ENCODE results near the gene STRIT1. TPM values are rescaled to one million over a fixed set of nuclear protein-coding genes. Genes with fewer than 3 reads are reported as not detected.

The STRIT1 gene
- total and polyA plus RNA-seq, 10 of the 15 experiments (the other 5 are each of a cell fraction or from before 2014, with no cell fraction given): not detected

DNA sequence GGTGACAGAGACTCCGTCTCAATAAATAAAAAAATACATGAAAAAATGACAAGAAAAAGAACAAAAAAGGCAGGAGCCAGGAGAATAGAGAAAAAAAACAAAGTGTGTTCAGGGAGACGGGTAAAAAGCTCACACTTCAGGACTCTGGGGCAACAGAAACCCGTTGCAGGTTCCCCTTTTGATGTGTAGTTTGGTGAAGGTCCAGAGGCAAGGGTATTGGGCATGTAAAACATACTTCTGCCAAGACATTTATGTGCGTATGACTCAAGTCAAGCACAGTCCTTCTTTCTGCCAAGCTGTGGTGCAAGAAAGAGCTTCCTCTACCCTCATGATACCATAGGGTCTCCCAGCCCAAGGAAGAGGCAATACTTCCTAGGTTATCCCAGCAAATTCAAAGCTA is 33.4 kb upstream of the STRIT1 start (continued):
- TF ChIP-seq STAT1 (conservative IDR thresholded peaks at IDR 0.05) (no peak), ZBED1 (IDR thresholded peaks at IDR 0.05; ENCODE audit: borderline replicate concordance) (no peak), EP300 (IDR thresholded peaks at IDR 0.05; ENCODE audit: borderline replicate concordance in 1 of 2, control insufficient read depth in 1 of 2, low read depth in 2 of 2, low read length in 2 of 2) (no peak), CBX3 (IDR thresholded peaks at IDR 0.05; ENCODE audit: borderline replicate concordance, low read depth) (no peak)
- TF ChIP-seq, protein P1, sequence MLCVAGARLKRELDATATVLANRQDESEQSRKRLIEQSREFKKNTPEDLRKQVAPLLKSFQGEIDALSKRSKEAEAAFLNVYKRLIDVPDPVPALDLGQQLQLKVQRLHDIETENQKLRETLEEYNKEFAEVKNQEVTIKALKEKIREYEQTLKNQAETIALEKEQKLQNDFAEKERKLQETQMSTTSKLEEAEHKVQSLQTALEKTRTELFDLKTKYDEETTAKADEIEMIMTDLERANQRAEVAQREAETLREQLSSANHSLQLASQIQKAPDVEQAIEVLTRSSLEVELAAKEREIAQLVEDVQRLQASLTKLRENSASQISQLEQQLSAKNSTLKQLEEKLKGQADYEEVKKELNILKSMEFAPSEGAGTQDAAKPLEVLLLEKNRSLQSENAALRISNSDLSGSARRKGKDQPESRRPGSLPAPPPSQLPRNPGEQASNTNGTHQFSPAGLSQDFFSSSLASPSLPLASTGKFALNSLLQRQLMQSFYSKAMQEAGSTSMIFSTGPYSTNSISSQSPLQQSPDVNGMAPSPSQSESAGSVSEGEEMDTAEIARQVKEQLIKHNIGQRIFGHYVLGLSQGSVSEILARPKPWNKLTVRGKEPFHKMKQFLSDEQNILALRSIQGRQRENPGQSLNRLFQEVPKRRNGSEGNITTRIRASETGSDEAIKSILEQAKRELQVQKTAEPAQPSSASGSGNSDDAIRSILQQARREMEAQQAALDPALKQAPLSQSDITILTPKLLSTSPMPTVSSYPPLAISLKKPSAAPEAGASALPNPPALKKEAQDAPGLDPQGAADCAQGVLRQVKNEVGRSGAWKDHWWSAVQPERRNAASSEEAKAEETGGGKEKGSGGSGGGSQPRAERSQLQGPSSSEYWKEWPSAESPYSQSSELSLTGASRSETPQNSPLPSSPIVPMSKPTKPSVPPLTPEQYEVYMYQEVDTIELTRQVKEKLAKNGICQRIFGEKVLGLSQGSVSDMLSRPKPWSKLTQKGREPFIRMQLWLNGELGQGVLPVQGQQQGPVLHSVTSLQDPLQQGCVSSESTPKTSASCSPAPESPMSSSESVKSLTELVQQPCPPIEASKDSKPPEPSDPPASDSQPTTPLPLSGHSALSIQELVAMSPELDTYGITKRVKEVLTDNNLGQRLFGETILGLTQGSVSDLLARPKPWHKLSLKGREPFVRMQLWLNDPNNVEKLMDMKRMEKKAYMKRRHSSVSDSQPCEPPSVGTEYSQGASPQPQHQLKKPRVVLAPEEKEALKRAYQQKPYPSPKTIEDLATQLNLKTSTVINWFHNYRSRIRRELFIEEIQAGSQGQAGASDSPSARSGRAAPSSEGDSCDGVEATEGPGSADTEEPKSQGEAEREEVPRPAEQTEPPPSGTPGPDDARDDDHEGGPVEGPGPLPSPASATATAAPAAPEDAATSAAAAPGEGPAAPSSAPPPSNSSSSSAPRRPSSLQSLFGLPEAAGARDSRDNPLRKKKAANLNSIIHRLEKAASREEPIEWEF (IDR thresholded peaks at IDR 0.05; ENCODE audit: insufficient replicate concordance, low read depth, low read length): no peak

DNA sequence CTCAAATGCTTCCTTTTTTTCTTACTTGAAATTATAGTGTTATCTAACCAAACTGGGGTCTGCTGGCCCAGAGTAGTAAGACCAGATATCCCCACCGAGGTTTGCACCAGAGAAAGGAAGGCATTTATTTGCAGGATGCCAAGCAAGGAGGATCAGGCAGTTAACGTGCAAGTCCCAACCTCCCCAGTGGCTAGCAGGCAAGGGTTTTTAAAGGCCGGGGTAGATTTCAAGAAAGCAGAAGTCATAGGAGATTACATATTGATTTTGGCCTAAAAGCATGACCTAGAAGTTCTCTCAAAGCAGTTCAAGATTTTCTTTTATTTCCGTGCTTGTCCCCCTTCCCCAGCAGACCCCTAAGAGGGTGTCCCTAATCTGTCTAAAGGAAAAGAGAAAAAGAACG is 32.8 kb upstream of the STRIT1 start:
- POLR2A ChIA-PET: no interaction called here
- intact Hi-C loops (cut with micrococcal nuclease; ENCODE audit: unreplicated experiment) (loop anchor here (10.0 kb wide), 1 partner anchor 641 kb away; no protein-coding TSS in a partner anchor), in situ Hi-C loops (cut with MboI) (loop anchor here (10.0 kb wide), 1 partner anchor 1001 kb away; the partner anchor contains the start of gene DHX36)
- no peak for ATAC-seq
- Histone ChIP-seq H3K36me3 (ENCODE audit: control insufficient read depth in 2 of 2, insufficient read depth in 2 of 2, low read length in 1 of 2) (no peaks in the 10 kb centered on the region), H3K4me1 (ENCODE audit: control insufficient read depth, insufficient read depth, low read length) (no peaks in the 10 kb centered on the region), H3K4me2 (ENCODE audit: control insufficient read depth, insufficient read depth) (no peak overlapping the region), H3K9ac (ENCODE audit: control insufficient read depth, insufficient read depth, low read length) (no peak overlapping the region), H3K27ac (ENCODE audit: control insufficient read depth, insufficient read depth) (no peak overlapping the region), H3K27me3 (replicated peaks in 1 of 2; ENCODE audit: control insufficient read depth in 2 of 2, insufficient read depth in 2 of 2, low read length in 1 of 2) (no peaks in the 10 kb centered on the region), H3K4me3 (no peak overlapping the region), H4K20me1 (ENCODE audit: control insufficient read depth, insufficient read depth) (no peaks in the 10 kb centered on the region), H3K9me3 (replicated peaks; ENCODE audit: control insufficient read depth, insufficient read depth, low read length) (no peaks in the 10 kb centered on the region), H2AFZ (ENCODE audit: control insufficient read depth, low read depth, low read length) (no peak overlapping the region), H3K79me2 (ENCODE audit: control insufficient read depth, insufficient read depth, low read length) (no peaks in the 10 kb centered on the region)
- no TSS peak for BruUV-seq (replicated peaks)
- SMC1A ChIA-PET (ENCODE audit: uncharacterized antibody, unreplicated experiment): interaction anchor here (0.6 kb wide), 1 partner anchor 411 kb away, joined by 3 read pairs; no protein-coding TSS in a partner anchor
- RAD21 ChIA-PET (ENCODE audit: unreplicated experiment): interaction anchor here (0.6 kb wide), 1 partner anchor 140 kb away, joined by 3 read pairs; no protein-coding TSS in a partner anchor
- WGBS (ENCODE audit: insufficient coverage, insufficient replicate concordance, low lambda C conversion rate, missing lambda C conversion rate): 29% methylated on average over 5 of the region's 5 CpGs
- no peak for FAIRE-seq
- CTCF ChIA-PET: no interaction called here
- no peak for DNase-seq (ENCODE audit: low read depth, low spot score)
- TF ChIP-seq HDGF (IDR thresholded peaks at IDR 0.05) (no peak), PAX8 (IDR thresholded peaks at IDR 0.05) (no peak), EZH2 (IDR thresholded peaks at IDR 0.05; ENCODE audit: borderline replicate concordance, control insufficient read depth, low read depth, low read length) (no peak), ETV6 (conservative IDR thresholded peaks at IDR 0.05 in 1 of 2, IDR thresholded peaks at IDR 0.05 in 1 of 2; ENCODE audit: borderline replicate concordance in 1 of 2, low read depth in 1 of 2) (no peak), ZNF274 (IDR thresholded peaks at IDR 0.05; ENCODE audit: insufficient read depth, insufficient read length) (no peak), SUPT20H (IDR thresholded peaks at IDR 0.05; ENCODE audit: borderline replicate concordance, control insufficient read depth, low read depth, low read length) (no peak)
- TF ChIP-seq, protein P2, sequence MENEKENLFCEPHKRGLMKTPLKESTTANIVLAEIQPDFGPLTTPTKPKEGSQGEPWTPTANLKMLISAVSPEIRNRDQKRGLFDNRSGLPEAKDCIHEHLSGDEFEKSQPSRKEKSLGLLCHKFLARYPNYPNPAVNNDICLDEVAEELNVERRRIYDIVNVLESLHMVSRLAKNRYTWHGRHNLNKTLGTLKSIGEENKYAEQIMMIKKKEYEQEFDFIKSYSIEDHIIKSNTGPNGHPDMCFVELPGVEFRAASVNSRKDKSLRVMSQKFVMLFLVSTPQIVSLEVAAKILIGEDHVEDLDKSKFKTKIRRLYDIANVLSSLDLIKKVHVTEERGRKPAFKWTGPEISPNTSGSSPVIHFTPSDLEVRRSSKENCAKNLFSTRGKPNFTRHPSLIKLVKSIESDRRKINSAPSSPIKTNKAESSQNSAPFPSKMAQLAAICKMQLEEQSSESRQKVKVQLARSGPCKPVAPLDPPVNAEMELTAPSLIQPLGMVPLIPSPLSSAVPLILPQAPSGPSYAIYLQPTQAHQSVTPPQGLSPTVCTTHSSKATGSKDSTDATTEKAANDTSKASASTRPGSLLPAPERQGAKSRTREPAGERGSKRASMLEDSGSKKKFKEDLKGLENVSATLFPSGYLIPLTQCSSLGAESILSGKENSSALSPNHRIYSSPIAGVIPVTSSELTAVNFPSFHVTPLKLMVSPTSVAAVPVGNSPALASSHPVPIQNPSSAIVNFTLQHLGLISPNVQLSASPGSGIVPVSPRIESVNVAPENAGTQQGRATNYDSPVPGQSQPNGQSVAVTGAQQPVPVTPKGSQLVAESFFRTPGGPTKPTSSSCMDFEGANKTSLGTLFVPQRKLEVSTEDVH (IDR thresholded peaks at IDR 0.05; ENCODE audit: low read depth, partially characterized antibody): no peak
- TF ChIP-seq, protein P3, sequence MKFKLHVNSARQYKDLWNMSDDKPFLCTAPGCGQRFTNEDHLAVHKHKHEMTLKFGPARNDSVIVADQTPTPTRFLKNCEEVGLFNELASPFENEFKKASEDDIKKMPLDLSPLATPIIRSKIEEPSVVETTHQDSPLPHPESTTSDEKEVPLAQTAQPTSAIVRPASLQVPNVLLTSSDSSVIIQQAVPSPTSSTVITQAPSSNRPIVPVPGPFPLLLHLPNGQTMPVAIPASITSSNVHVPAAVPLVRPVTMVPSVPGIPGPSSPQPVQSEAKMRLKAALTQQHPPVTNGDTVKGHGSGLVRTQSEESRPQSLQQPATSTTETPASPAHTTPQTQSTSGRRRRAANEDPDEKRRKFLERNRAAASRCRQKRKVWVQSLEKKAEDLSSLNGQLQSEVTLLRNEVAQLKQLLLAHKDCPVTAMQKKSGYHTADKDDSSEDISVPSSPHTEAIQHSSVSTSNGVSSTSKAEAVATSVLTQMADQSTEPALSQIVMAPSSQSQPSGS (IDR thresholded peaks at IDR 0.05; ENCODE audit: low read length): no peak
